Stimulated activated memory B cell treated with anti-CD40 and anti-IgM and Interleukin-4, amounts not matched to agents 10 μg/mL and 1 μg/mL and 100 μg/mL, for 72 hours (primary cell): Measurements from ENCODE around the gene ITGA7.

ENCODE experiments used
- ATAC-seq: fragments of 150-1000 bp; cut with Tn5 transposase; 2 replicates; pipeline ENCODE4 v1.10.0; 2021
- H3K27ac Mint-ChIP-seq: one replicate; pipeline ENCODE4 v1.8.0; 2022; ENCODE audit warnings: mild to moderate bottlenecking, mixed read lengths
- H3K27me3 Mint-ChIP-seq: one replicate; pipeline ENCODE4 v1.8.0; 2022; ENCODE audit warnings: mixed read lengths
- H3K36me3 Mint-ChIP-seq: one replicate; pipeline ENCODE4 v1.8.0; 2022; ENCODE audit warnings: mixed read lengths
- H3K4me1 Mint-ChIP-seq: one replicate; pipeline ENCODE4 v1.8.0; 2022; ENCODE audit warnings: mixed read lengths
- H3K4me3 Mint-ChIP-seq: one replicate; pipeline ENCODE4 v1.8.0; 2022; ENCODE audit warnings: mild to moderate bottlenecking, moderate library complexity, mixed read lengths
- H3K9me3 Mint-ChIP-seq: one replicate; pipeline ENCODE4 v1.8.0; 2022; ENCODE audit warnings: mixed read lengths

ITGA7 gene

DNA sequence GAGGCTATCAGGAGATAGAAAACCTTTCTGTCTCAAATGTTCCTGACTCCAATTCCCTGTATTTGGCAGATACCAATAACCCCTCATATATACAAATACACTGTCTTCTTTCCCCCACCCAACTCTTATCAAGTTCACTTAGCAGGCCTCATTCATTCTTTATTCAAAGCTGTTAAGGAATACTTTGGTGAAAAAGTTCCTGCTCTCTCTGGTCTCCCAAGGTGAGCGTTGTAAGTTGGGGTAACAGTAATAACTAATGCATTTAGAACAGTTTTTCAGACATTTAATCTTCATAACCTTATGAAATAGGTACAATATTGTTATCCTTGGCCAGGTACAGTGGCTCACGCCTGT, 31.3 kb upstream of the ITGA7 start:
- no peaks in the 10 kb centered on the region for H3K27me3 Mint-ChIP-seq
- H3K27ac Mint-ChIP-seq = no peak overlapping the region
- H3K4me1 Mint-ChIP-seq = peaks cover 38% of the 10 kb centered on the region

DNA sequence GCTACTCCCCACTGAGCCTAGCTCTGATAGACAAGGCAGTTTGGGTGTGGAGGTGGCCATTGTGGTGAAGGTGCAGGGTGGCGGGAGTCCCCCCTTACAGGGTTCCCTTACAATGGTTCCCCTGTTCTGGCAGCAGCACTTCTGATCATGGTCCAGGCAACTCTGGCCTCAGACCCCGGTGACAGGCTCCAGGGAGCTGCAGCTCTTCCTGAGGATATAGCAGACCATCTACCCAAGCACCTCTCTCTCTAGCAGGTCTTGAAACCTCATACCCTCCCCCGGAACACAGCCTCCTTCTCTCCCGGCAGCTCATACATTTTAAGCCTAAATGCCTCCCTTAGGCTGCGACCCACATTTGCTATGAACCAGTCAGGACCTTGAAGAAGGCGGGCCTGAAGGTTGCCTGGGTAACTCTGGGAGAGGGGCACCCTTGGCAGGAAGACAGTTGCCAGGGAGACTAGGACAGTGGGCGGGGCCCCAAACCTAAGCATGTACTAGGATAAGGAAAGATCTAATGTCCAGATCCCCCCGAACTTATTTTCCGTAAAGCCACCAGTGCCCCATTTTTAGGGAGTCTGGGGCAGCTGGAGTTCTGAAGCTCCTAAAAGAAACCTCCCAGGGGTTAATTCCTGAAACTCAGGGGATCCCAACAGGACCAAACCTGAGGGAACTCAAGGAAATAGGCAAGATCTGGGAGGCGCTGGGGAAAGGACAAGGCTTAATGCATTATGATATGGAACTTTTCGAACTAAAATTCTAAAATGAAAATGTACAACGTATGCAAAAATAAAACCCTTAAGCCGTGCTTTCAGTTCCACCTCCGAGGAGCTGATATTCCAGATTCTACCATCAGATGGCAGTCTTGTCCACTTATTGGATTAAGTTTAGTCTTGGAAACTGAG, 30.7 kb upstream of the ITGA7 start:
- Mint-ChIP-seq H3K27me3 (no peaks in the 10 kb centered on the region), H3K4me1 (peaks cover 32% of the 10 kb centered on the region), H3K4me3 (peak overlapping the region; percentile 85), H3K36me3 (no peaks in the 10 kb centered on the region), H3K9me3 (no peaks in the 10 kb centered on the region), H3K27ac (peak overlapping the region; percentile 90)
- peak; percentile 92 for ATAC-seq

More for the DNA sequence above, 31.3 kb upstream of the ITGA7 start:
- Mint-ChIP-seq H3K9me3 (no peaks in the 10 kb centered on the region), H3K4me3 (no peak overlapping the region), H3K36me3 (no peaks in the 10 kb centered on the region)
- ATAC-seq = no peak

DNA sequence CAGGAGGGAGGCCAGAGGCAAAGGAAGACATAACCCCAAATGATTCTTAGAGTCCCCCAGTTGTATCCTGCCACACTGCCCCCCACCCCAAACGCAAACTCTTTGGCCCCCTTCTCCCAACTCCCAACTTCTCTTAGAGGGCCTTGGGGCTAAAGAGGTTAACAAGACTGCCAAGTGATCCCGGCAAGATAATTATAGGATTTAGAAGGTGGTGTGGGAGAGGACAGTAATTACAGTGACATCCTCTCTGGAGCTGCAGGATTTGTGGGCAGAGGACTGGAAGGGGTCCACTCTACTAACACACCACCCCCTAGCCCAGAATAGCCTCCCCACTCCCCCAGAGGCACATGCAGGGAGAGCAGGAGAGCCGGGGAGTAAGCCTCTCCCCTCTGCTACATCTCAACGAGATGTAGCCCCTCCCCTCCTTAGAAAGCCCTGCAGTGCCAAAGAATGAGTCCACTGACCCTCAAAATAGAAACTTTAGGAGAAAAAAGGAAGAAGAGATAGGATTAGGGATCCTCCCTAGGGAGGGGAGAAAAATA, 29.9 kb upstream of the ITGA7 start:
- H3K9me3 Mint-ChIP-seq = no peaks in the 10 kb centered on the region
- ATAC-seq = peak; percentile 4
- H3K27me3 Mint-ChIP-seq = no peaks in the 10 kb centered on the region
- peak overlapping the region; percentile 90 for H3K27ac Mint-ChIP-seq
- H3K36me3 Mint-ChIP-seq = no peaks in the 10 kb centered on the region
- peak overlapping the region; percentile 85 for H3K4me3 Mint-ChIP-seq
- peaks cover 31% of the 10 kb centered on the region for H3K4me1 Mint-ChIP-seq

DNA sequence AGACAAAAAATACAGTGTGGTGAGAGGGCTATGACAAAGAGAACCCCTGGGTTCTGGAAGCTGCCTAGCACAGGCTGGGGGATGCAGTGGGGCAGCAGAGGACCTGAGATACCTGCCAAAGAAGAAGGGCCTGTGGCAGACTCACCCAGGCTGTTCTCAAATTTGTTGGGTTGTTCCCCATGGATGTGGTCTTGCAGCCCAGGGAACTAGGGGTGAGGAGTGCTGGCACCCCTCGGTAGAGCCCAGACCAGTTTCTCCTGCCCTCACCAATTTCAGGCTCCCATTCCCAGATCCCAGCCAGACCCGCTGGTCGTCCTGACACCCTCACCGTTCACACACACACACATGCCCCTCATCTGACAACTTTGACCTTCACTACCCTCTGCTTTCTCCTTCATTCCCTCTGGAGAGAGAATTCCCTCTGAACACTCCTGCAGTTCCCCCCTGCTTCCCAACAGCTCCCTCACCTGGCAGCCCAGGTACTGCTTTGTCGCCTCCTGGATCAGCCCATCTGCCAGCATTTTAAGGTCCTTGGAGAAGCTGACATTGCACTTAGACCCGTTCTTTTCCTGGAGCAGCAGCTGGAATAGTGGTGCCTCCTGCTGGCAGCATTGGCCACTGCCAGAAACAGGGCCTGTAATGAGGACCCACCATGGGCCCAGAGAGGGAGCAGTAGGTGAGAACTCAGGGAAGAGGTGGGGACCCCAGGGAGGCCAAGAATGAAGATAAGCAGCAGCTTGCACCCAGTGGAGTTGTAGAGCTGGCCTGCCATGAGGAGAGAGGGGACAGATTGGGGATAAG, 29.3 kb upstream of the ITGA7 start:
- H3K4me1 Mint-ChIP-seq = peaks cover 29% of the 10 kb centered on the region
- peak; percentile 49 for ATAC-seq
- no peaks in the 10 kb centered on the region for H3K27me3 Mint-ChIP-seq
- peak overlapping the region; percentile 90 for H3K27ac Mint-ChIP-seq
- H3K36me3 Mint-ChIP-seq = no peaks in the 10 kb centered on the region
- no peaks in the 10 kb centered on the region for H3K9me3 Mint-ChIP-seq
- H3K4me3 Mint-ChIP-seq = peak overlapping the region; percentile 50

DNA sequence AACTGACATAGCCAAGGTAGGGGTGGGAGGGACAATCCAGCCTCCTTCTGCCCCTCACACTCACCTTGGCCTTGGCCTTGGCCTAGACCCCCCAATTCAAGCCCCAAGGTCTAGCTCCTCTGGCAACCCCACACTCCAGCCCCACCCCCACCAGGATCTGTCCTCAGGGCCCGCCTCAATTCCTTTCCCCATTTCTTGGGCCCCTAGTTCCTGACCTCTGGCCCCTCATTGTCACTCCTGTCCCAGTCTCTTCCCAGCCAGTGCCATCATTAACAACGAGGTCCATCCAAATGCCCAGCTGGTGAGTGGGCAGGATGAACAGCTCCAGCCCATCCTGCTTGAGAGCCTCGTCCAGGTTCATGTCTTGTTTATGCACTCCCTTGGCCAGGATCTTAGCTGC, 28.4 kb upstream of the ITGA7 start:
- Mint-ChIP-seq H3K9me3 (no peaks in the 10 kb centered on the region), H3K4me1 (peaks cover 27% of the 10 kb centered on the region), H3K27me3 (no peaks in the 10 kb centered on the region), H3K27ac (no peak overlapping the region), H3K36me3 (no peaks in the 10 kb centered on the region), H3K4me3 (no peak overlapping the region)
- no peak for ATAC-seq

DNA sequence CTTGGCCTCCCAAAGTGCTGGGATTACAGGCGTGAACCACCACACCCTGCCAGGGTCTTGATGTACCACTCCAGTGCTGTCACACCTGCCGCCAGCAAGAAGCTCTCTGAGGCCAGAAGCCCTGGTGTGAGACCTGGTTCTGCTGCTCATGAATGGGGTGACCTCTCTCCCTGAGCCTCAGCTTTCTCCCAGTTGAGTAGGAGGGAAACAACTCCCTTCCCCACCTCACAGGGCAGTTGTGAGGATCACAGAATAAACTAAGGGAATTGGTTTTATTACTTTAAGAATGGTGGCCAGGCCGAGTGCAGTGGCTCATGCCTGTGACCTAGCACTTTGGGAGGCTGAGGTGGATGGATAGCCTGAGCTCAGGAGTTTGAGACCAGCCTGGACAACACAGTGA, 26.9 kb upstream of the ITGA7 start:
- no peak overlapping the region for H3K4me3 Mint-ChIP-seq
- no peak for ATAC-seq
- H3K36me3 Mint-ChIP-seq = no peaks in the 10 kb centered on the region
- H3K27ac Mint-ChIP-seq = no peak overlapping the region
- H3K9me3 Mint-ChIP-seq = no peaks in the 10 kb centered on the region
- H3K27me3 Mint-ChIP-seq = no peaks in the 10 kb centered on the region
- peaks cover 39% of the 10 kb centered on the region for H3K4me1 Mint-ChIP-seq

DNA sequence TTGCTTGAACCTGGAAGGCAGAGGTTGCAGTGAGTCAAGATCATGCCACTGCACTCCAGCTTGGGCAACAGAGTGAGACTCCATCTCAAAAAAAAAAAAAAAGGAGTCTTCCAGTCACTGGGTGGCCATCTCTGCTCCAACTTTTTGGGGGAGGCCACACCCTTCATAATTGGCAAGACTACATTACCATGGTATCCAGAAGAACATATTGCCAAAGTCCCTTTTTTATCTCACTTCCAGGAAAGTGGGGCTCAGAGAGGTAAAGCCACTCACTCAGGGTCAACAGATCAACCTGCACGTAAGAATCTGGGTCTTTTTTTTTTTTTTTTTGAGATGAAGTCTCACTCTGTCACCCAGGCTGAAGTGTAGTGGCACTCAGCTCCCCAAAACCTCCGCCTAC, 26.2 kb upstream of the ITGA7 start:
- peaks cover 41% of the 10 kb centered on the region for H3K4me1 Mint-ChIP-seq
- no peak overlapping the region for H3K4me3 Mint-ChIP-seq
- no peaks in the 10 kb centered on the region for H3K9me3 Mint-ChIP-seq
- no peaks in the 10 kb centered on the region for H3K27me3 Mint-ChIP-seq
- ATAC-seq = no peak
- H3K27ac Mint-ChIP-seq = no peak overlapping the region
- no peaks in the 10 kb centered on the region for H3K36me3 Mint-ChIP-seq

DNA sequence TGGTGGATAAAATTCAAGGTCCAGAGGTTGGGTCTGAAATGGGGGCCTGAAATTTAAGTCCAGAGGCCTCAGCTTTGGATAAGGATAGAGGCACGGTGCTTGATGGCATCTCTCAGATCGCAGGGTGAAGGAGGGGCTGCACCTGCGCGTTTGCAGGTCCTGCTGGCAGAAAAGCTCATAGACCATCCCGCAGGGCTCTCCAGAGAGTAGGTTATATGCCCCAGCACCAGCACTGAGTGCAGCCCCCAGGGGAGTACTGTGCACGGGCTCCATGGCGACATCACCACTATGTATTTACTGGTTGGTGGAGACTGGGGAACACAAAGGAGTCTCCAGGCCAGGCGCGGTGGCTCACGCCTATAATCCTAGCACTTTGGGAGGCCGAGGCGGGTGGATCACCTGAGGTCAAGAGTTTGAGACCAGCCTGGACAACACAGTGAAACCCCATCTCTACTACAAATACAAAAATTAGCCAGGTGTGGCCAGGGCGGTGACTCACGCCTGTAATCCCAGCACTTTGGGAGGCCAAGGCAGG, 25.4 kb upstream of the ITGA7 start:
- no peaks in the 10 kb centered on the region for H3K36me3 Mint-ChIP-seq
- no peaks in the 10 kb centered on the region for H3K9me3 Mint-ChIP-seq
- no peaks in the 10 kb centered on the region for H3K27me3 Mint-ChIP-seq
- H3K27ac Mint-ChIP-seq = no peak overlapping the region
- no peak overlapping the region for H3K4me3 Mint-ChIP-seq
- no peak for ATAC-seq
- H3K4me1 Mint-ChIP-seq = peaks cover 37% of the 10 kb centered on the region

DNA sequence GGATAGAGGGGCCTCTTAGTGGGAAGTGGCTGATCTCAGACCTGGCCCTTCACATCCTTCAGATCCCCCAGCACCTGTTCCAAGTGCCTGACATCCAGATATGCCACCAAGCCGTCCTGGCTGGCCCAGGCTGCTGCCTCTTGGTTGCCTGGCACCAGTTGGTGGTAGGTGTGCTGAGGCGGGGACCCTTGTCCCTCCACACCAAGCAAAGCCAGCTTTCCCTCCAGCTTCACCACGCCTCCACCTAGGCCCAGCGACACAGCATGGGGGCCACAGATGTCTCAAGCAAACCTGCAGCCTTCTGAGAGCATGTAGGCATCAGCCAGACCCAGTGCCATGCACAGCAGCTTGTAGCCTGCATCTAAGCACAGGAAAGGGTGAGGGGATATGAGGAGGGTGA, 24.6 kb upstream of the ITGA7 start:
- H3K4me3 Mint-ChIP-seq = no peak overlapping the region
- H3K27me3 Mint-ChIP-seq = no peaks in the 10 kb centered on the region
- H3K4me1 Mint-ChIP-seq = peaks cover 37% of the 10 kb centered on the region
- ATAC-seq = no peak
- no peak overlapping the region for H3K27ac Mint-ChIP-seq
- H3K36me3 Mint-ChIP-seq = no peaks in the 10 kb centered on the region
- no peaks in the 10 kb centered on the region for H3K9me3 Mint-ChIP-seq

DNA sequence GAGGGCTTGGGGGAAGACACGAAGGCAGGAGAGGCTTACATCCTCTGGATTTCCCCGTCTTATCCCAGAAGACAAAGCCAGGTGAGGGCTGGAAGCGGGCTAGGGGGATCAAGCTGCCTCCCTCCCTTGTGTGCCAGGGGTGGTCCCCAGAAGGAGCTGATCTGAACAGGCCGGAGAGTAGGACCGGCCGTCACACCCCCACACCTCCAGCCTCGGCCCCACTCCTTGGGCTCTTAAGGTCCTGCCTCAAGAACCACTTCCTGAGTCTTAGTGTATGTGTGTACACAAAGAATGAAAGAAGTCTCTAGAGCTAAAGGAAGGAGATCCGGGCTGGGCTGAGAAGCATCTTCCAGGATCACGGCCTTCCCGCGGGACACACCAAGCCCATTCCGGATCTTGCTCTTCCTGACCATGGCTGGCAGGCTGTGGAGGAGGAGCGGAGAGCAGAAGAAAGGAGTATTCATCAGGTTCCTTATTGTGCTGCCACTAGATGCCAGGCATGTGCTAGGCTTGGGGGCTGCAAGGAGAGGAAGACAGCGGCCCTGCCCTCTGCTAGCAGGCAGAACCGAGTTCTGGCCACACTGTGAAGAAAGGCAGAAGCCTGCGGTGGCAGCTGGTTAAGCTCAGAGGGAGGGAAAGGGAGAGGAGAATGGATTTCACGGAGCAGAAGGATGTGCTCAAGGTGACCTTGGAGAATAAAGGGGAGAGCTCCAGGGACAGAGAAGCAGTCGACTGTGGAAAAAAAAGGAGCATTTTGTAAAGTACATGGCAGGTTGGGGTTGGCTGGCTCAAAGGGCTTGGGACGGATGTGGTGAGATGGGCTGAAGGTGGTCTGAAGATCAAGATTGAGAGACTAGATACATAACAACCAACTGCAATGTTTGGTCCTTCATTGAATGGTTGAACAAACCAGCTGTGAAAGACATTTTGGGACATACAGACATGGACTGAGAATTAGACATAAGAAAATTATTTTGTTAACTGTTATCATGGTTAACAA, 22.4 kb upstream of the ITGA7 start:
- peak; percentile 59 for ATAC-seq
- peaks cover 47% of the 10 kb centered on the region for H3K4me1 Mint-ChIP-seq

DNA sequence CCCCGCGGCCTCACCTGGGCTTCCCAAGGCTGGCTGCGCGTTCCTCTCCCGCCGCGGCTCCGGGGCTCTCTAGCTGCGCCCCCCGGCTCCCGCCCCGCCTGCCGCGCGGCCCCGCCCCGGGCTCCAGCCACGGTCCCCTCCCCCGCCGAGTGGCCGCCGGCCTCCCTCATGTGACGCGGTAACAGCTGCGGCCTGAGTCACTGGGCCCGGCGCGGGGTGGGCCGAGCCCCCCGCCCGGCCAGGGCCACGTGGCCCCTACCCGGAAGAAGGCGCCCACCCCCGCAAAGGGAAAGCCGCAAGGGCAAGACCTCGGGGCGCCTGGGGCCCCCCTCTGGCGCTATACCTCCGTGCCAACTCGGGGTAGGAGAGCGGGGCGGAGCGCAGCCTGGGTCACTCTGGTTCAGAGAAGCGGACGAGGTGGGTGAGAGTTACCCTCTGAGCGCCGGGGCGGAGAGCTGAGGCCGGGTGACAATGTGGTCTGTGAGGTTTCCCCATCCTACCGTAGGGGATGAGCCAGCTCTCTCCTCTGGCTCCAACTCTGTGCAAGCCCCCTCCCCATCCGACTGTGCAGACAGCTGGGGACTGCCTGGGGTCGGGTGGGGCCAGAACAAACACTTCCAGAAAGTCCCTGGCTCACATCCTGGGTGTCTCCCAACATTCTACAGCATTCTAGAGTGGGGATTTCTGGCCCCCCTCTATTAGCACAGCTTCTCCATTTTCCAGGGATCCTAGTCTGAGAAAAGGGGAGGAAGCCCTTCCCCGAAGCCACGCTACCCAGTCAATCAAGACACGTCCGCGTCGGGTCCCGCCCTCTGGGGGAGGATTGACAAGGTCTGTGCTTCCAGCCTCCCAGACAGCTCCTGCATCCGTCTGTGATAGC, 21.5 kb upstream of the ITGA7 start, which contains the start of gene CD63:
TSS of gene CD63 (minus strand) at position 71 of the 880 bp plus-strand sequence. CDS start 668 bp downstream, outside the sequence.
- peak; percentile 83 for ATAC-seq
- Mint-ChIP-seq H3K36me3 (peaks cover 15% of the 10 kb centered on the region), H3K27ac (peak within 1 kb of the TSS; percentile 91), H3K4me3 (peak within 1 kb of the TSS; percentile 85), H3K4me1 (peaks cover 55% of the 10 kb centered on the region), H3K9me3 (no peaks in the 10 kb centered on the region), H3K27me3 (no peaks in the 10 kb centered on the region)

More for the DNA sequence above, 22.4 kb upstream of the ITGA7 start:
- Mint-ChIP-seq H3K27ac (peak overlapping the region; percentile 91), H3K27me3 (no peaks in the 10 kb centered on the region), H3K36me3 (peaks cover 10% of the 10 kb centered on the region), H3K4me3 (peak overlapping the region; percentile 85), H3K9me3 (no peaks in the 10 kb centered on the region)

DNA sequence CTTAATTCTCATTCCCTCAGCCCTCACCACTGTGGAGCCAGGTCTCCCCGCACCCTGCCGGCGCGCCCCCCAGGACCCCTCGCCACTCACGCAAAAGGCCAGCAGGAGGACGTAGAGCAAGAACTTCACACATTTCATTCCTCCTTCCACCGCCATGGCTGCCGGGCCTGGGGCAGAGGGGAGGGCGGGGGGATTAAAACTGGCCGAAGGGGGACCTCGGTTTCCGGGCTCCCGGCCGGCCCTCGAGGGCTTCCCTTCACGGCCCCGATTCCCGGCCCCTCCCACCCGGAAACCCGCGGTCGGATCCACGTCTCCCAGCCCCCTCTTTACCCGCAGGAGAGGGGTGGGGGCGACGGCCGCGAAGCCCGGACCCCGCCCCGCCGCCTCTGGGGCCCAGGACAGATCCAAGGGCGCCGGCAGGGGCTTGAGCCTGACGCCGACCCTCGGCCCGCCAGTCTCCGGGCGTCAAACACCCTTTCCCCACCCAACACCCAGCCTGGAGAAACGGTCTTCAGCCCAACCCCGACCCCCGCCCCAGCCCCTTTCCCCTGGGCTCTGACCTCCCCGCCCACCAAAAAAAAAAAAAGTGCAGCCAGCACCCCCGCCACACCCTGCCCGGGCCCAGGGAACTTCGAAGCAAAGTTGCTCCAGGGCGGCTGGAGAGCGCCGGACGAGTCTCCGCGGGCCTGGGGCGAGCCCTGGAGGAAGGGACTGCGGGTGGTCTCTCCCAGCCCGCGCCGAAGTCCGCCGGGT, 20.7 kb upstream of the ITGA7 start:
- peaks cover 55% of the 10 kb centered on the region for H3K4me1 Mint-ChIP-seq
- peak overlapping the region; percentile 91 for H3K27ac Mint-ChIP-seq
- no peaks in the 10 kb centered on the region for H3K27me3 Mint-ChIP-seq
- H3K9me3 Mint-ChIP-seq = no peaks in the 10 kb centered on the region
- peak overlapping the region; percentile 85 for H3K4me3 Mint-ChIP-seq
- peaks cover 15% of the 10 kb centered on the region for H3K36me3 Mint-ChIP-seq
- peak; percentile 31 for ATAC-seq

DNA sequence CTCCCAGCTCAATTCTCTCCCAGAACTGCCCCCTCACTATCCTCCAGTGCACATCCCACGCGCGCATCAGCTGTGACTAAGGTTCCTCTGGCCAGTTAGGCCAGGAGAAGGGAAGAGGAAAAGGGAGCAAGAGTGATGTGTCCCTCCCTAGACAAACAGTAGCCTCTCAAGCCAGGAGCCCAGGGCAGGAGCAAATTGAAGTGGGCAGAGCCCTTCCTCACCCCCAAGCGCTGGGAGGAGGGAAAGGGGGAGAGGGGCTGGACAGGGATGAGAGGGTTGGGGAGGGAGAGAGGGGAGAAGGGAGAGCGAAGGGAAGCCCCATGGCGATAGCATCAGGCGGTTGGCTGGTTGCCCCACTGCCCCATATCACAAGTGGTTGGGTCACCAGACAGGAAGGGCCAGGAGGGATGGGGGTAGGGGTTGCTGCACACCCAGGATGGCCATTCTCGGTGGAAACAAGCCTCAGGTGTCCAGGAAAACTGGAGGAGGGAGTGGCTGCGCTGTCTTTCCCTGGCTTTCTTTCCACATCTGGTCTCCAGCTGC, 20.0 kb upstream of the ITGA7 start:
- no peak for ATAC-seq
- H3K27ac Mint-ChIP-seq = peak overlapping the region; percentile 91
- no peaks in the 10 kb centered on the region for H3K27me3 Mint-ChIP-seq
- H3K4me3 Mint-ChIP-seq = peak overlapping the region; percentile 85
- H3K9me3 Mint-ChIP-seq = no peaks in the 10 kb centered on the region
- peaks cover 15% of the 10 kb centered on the region for H3K36me3 Mint-ChIP-seq
- H3K4me1 Mint-ChIP-seq = peaks cover 51% of the 10 kb centered on the region
